ENCODE data around the gene ASTN2. TPM values are rescaled to one million over a fixed set of nuclear protein-coding genes. Genes with fewer than 3 reads are reported as not detected.

The ASTN2 gene
- total RNA-seq, 1 donor from 2014 or later, result 29.0 TPM

DNA sequence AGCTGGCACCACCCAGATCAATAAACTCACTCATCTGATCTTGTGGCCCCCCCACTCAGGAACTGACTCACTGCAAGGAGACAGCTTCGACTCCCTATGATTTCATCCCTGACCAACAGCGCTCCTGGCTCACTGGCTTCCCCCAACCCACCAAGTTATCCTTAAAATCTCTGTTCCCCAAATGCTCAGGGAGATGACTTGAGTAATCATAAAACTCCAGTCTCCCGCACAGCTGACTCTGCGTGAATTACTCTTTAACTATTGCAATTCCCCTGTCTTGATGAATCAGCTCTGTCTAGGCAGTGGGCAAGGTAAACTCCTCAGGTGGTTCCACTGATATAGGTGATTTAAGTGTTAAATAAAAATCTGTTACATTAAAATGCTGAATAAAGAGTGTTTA, 729.7 kb downstream of the ASTN2 start:
- H3K9me3 Mint-ChIP-seq (ENCODE audit: low read depth), result peaks cover 5% of the 10 kb centered on the region
- H3K4me3 Mint-ChIP-seq (ENCODE audit: low read depth), result no peak overlapping the region
- no peak overlapping the region for H3K27ac Mint-ChIP-seq
- TF ChIP-seq, protein P1, sequence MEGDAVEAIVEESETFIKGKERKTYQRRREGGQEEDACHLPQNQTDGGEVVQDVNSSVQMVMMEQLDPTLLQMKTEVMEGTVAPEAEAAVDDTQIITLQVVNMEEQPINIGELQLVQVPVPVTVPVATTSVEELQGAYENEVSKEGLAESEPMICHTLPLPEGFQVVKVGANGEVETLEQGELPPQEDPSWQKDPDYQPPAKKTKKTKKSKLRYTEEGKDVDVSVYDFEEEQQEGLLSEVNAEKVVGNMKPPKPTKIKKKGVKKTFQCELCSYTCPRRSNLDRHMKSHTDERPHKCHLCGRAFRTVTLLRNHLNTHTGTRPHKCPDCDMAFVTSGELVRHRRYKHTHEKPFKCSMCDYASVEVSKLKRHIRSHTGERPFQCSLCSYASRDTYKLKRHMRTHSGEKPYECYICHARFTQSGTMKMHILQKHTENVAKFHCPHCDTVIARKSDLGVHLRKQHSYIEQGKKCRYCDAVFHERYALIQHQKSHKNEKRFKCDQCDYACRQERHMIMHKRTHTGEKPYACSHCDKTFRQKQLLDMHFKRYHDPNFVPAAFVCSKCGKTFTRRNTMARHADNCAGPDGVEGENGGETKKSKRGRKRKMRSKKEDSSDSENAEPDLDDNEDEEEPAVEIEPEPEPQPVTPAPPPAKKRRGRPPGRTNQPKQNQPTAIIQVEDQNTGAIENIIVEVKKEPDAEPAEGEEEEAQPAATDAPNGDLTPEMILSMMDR (IDR thresholded peaks at IDR 0.05; ENCODE audit: unreplicated experiment), result no peak
- no peaks in the 10 kb centered on the region for H3K27me3 Mint-ChIP-seq
- H3K4me1 Mint-ChIP-seq (ENCODE audit: low read depth), result peaks cover 16% of the 10 kb centered on the region
- peaks cover 5% of the 10 kb centered on the region for H3K36me3 Mint-ChIP-seq (ENCODE audit: insufficient read depth)
- no peak for DNase-seq (ENCODE audit: low spot score, unreplicated experiment)

DNA sequence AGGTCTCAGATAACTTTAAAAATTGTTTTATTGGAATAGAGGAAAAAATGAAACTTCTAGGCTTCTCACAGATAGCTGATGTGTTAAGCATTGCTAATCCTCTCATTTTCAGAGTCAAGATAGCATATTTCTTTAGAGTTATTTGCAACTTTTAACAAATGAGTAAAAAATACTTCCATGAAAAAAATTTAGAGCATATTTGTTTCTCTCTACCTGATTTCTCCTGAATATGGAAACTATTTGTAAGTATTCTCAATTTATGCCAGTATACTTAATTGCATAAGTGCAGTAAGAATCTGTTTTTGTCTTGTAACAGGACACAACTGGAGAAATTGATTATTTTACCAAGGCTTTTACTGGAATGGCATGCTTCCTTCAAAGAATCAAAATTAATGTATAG, 731.3 kb downstream of the ASTN2 start:
- Mint-ChIP-seq H3K36me3 (ENCODE audit: insufficient read depth) (peaks cover 5% of the 10 kb centered on the region), H3K27ac (no peak overlapping the region), H3K27me3 (no peaks in the 10 kb centered on the region), H3K4me3 (ENCODE audit: low read depth) (no peak overlapping the region), H3K9me3 (ENCODE audit: low read depth) (peaks cover 5% of the 10 kb centered on the region), H3K4me1 (ENCODE audit: low read depth) (peaks cover 15% of the 10 kb centered on the region)
- no peak for DNase-seq (ENCODE audit: low spot score, unreplicated experiment)
- TF ChIP-seq, protein P1 (IDR thresholded peaks at IDR 0.05; ENCODE audit: unreplicated experiment), result no peak

DNA sequence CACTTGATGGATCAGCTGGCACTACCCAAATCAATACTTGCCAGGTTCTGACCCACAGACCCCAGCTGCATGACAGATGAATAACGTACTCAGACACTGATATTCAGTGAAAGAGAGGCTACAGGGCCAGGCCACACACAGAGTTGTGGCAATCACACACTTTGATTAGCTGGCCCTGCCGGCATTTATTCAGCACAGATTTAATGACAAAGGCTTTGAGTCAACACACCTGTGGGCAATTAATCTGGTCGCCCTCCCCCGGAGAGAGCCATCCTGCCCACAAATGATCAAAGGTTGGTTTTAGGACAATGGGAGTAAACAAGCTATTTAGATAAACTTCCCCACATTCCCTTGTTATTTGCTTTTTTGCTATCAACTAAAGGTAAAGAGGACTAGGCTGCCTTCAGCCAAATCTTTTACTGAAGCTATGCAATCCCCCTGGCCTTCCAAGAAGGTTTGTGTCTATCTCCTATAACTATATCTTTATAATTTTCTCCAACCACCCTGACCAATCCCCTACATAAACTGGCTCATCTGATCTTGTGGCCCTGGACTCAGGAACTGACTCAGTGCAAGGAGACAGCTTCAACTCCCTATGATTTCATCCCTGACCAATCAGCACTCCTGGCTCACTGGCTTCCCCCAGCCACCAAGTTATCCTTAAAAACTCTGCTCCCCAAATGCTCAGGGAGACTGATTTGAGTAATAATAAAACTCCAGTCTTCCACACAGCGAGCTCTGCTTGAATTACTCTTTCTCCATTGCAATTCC, 740.5 kb downstream of the ASTN2 start:
- Mint-ChIP-seq H3K4me3 (ENCODE audit: low read depth) (no peak overlapping the region), H3K4me1 (ENCODE audit: low read depth) (peaks cover 4% of the 10 kb centered on the region), H3K27ac (no peak overlapping the region), H3K27me3 (no peaks in the 10 kb centered on the region), H3K36me3 (ENCODE audit: insufficient read depth) (peaks cover 14% of the 10 kb centered on the region), H3K9me3 (ENCODE audit: low read depth) (peaks cover 26% of the 10 kb centered on the region)
- DNase-seq (ENCODE audit: low spot score, unreplicated experiment), result no peak
- TF ChIP-seq, protein P1 (IDR thresholded peaks at IDR 0.05; ENCODE audit: unreplicated experiment), result no peak

DNA sequence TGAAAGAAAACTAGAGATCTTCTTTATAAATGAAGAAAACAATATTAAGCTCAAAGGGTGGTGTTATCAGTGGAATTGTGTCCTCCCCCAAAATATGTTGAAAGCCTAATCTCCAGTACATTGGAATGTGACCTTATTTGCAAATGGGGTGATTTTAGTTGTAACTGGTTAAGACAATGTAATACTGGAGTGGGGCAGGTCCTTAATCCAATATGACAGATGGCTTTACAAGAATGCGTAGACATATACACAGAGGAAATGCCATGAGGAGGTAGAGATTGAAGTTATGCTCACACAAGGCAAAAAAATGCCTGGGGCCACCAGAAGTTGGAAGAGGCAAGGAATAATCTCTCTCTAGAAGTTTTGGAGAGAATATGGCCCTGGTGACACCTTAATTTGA, 741.5 kb downstream of the ASTN2 start:
- Mint-ChIP-seq H3K36me3 (ENCODE audit: insufficient read depth) (peaks cover 16% of the 10 kb centered on the region), H3K27me3 (no peaks in the 10 kb centered on the region), H3K4me3 (ENCODE audit: low read depth) (no peak overlapping the region), H3K9me3 (ENCODE audit: low read depth) (peaks cover 27% of the 10 kb centered on the region), H3K4me1 (ENCODE audit: low read depth) (peaks cover 4% of the 10 kb centered on the region), H3K27ac (no peak overlapping the region)
- TF ChIP-seq, protein P1 (IDR thresholded peaks at IDR 0.05; ENCODE audit: unreplicated experiment), result no peak
- DNase-seq (ENCODE audit: low spot score, unreplicated experiment), result no peak

DNA sequence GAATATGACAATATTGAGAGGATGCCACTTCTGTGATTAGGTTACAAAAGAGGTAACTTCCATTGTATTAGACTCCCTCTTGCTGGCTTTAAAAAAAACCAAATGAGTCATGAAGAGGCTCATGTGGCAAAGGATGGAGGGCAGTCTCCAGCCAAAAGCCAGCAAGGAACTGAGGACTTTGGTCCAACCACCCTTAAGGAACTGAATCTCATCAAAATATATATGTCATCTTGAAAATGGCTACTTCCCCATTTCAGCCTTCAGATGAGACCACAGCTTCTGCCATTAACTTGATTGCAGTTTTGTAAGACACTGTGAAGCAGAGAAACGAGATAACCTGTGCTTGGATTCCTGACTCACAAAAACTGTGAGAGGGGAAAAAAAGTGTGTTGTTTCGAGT, 743.3 kb downstream of the ASTN2 start:
- TF ChIP-seq, protein P1 (IDR thresholded peaks at IDR 0.05; ENCODE audit: unreplicated experiment), result no peak
- Mint-ChIP-seq H3K9me3 (ENCODE audit: low read depth) (peaks cover 27% of the 10 kb centered on the region), H3K4me3 (ENCODE audit: low read depth) (no peak overlapping the region), H3K27ac (no peak overlapping the region), H3K4me1 (ENCODE audit: low read depth) (peaks cover 4% of the 10 kb centered on the region), H3K36me3 (ENCODE audit: insufficient read depth) (peaks cover 16% of the 10 kb centered on the region), H3K27me3 (no peaks in the 10 kb centered on the region)
- DNase-seq (ENCODE audit: low spot score, unreplicated experiment), result no peak

All from progenitor cell of endocrine pancreas (in vitro differentiated cells).